Right lobe of liver (tissue), 6 donors: Measurements from ENCODE around the gene EPGN. TPM values are rescaled to one million over a fixed set of nuclear protein-coding genes. Genes with fewer than 3 reads are reported as not detected.

Experiments used
- ATAC-seq, 4 donors: fragments of 200-7000 bp; cut with Tn5 transposase; one replicate each; pipeline ENCODE4 v1.9.1; 2020; ENCODE audit warnings: mild to moderate bottlenecking in 4 of 4, moderate library complexity in 4 of 4
- DNase-seq, 3 donors: peaks; one replicate each; pipeline ENCODE4 v3.0.0-alpha.2; 2020
- H3K27ac ChIP-seq, 3 donors: fragments of 200-600 bp; one replicate each; pipeline ENCODE4 v1.8.0; 2022
- H3K27me3 ChIP-seq, 2 donors: fragments of 200-600 bp; one replicate each; pipeline ENCODE4 v1.8.0; 2022
- H3K36me3 ChIP-seq, 4 donors: fragments of 200-600 bp; sonication (generic) in 1 of 4; one replicate each; pipeline versions ENCODE4 v1.5.1 to v1.8.0; 2017 to 2022; ENCODE audit warnings: control low read depth in 1 of 4
- H3K4me1 ChIP-seq, 4 donors: fragments of 200-600 bp; sonication (generic) in 1 of 4; one replicate each; pipeline versions ENCODE4 v1.5.1 to v1.8.0; 2017 to 2022; ENCODE audit warnings: control low read depth in 1 of 4
- H3K4me3 ChIP-seq, 3 donors: fragments of 200-600 bp; one replicate each; pipeline ENCODE4 v1.8.0; 2022
- H3K9me3 ChIP-seq, 4 donors: fragments of 200-600 bp; sonication (generic) in 1 of 4; one replicate each; pipeline versions ENCODE4 v1.5.1 to v1.8.0; 2017 to 2022; ENCODE audit warnings: control low read depth in 1 of 4
- CTCF ChIP-seq, 4 donors: fragments of 200-600 bp in 3 of 4; fragments of 450-650 bp in 1 of 4; IDR thresholded peaks; one replicate each; pipeline versions ENCODE4 v1.5.1 to v1.8.0; 2016 to 2022; ENCODE audit warnings: antibody characterized with exemption in 4 of 4, mild to moderate bottlenecking in 2 of 4
- POLR2A ChIP-seq: fragments of 450-650 bp; IDR thresholded peaks from one replicate; pipeline ENCODE4 v1.6.1; 2017; ENCODE audit warnings: antibody characterized with exemption, mild to moderate bottlenecking
- WGBS: methylation state at CpG from one replicate; pipeline ENCODE4 v1.1.6; 2018; ENCODE audit warnings: low coverage, low lambda C conversion rate; ENCODE audit not compliant: insufficient coverage; ENCODE audit errors: missing lambda C conversion rate; 5-methylcytosine and 5-hydroxymethylcytosine counted together
- intact Hi-C, 2 donors: fragments of 100-400 bp; cut with DNase I; formaldehyde crosslinking; loops; one replicate each; pipeline versions ENCODE4 v1.11.2 to v1.14.1; 2022
- total RNA-seq, 6 experiments: library from RNA; depleted of rRNA in 2 of 6; stranded (reverse); fragments of >200 nt in 2 of 6; fragmentation: NEBNext Ultra II Directional in 3 of 6; extraction: Animal tissue kit (Norgen Biotek cat#: 25700) in 3 of 6; gene quantifications; one replicate each; pipeline versions ENCODE4 v1.1.0 to v1.2.4, GENCODE V29; 2016 to 2023
- donor health status: DM: no; HTN: yes; CAD: no.
- donor health status: DM: no; HTN: no; CAD: no.
- donor health status: DM: no; HTN: no; CAD: no.
- donor health status: DM: no; HTN: yes; CAD: no.
- donor health status: DM: no; HTN: yes; CAD: no.

EPGN gene
- total RNA-seq, 6 experiments from 2014 or later = not detected

- ATAC-seq (no peak), DNase-seq (no peak)
- 31% methylated on average over 3 of the region's 3 CpGs for WGBS
- H3K4me3 ChIP-seq = no peak overlapping the region
- no peaks in the 10 kb centered on the region for H3K4me1 ChIP-seq
- no peaks in the 10 kb centered on the region for H3K27me3 ChIP-seq
- no peak for TF ChIP-seq CTCF (IDR thresholded peaks at IDR 0.05)
- no peak for TF ChIP-seq POLR2A
- intact Hi-C loops = no loop called here
- no peaks in the 10 kb centered on the region for H3K36me3 ChIP-seq
- no peak overlapping the region for H3K27ac ChIP-seq
- no peaks in the 10 kb centered on the region for H3K9me3 ChIP-seq
Measured at GRCh38 chr4:74327762-74328161, 19.5 kb downstream of the EPGN start.

GRCh38 chr4:74328501-74328900 lies 20.2 kb downstream of the EPGN start:
- ATAC-seq (no peak), DNase-seq (no peak)
- intact Hi-C loops = no loop called here
- H3K27ac ChIP-seq = no peak overlapping the region
- TF ChIP-seq POLR2A (no peak), CTCF (IDR thresholded peaks at IDR 0.05) (no peak)
- H3K4me3 ChIP-seq = no peak overlapping the region
- H3K9me3 ChIP-seq = no peaks in the 10 kb centered on the region
- 60% methylated on average over 1 of the region's 1 CpG for WGBS
- H3K36me3 ChIP-seq = no peaks in the 10 kb centered on the region
- no peaks in the 10 kb centered on the region for H3K27me3 ChIP-seq
- H3K4me1 ChIP-seq = no peaks in the 10 kb centered on the region

- TF ChIP-seq CTCF (IDR thresholded peaks at IDR 0.05) = no peak
- no peak for TF ChIP-seq POLR2A
- H3K36me3 ChIP-seq = no peaks in the 10 kb centered on the region
- no peaks in the 10 kb centered on the region for H3K9me3 ChIP-seq
- intact Hi-C loops = no loop called here
- no peaks in the 10 kb centered on the region for H3K27me3 ChIP-seq
- no peak overlapping the region for H3K4me3 ChIP-seq
- DNase-seq = no peak
- no peak overlapping the region for H3K27ac ChIP-seq
- no peaks in the 10 kb centered on the region for H3K4me1 ChIP-seq
- ATAC-seq = no peak
Measured at GRCh38 chr4:74329307-74329706, 21.0 kb downstream of the EPGN start.

GRCh38 chr4:74330295-74330750 lies 22.1 kb downstream of the EPGN start:
- Histone ChIP-seq H3K4me1 (no peaks in the 10 kb centered on the region), H3K9me3 (no peaks in the 10 kb centered on the region), H3K27me3 (no peaks in the 10 kb centered on the region), H3K36me3 (no peaks in the 10 kb centered on the region), H3K4me3 (no peak overlapping the region), H3K27ac (no peak overlapping the region)
- no peak for ATAC-seq
- TF ChIP-seq POLR2A (no peak), CTCF (IDR thresholded peaks at IDR 0.05) (no peak)
- DNase-seq = no peak
- intact Hi-C loops = no loop called here
- WGBS = 34% methylated on average over 9 of the region's 9 CpGs

DNA sequence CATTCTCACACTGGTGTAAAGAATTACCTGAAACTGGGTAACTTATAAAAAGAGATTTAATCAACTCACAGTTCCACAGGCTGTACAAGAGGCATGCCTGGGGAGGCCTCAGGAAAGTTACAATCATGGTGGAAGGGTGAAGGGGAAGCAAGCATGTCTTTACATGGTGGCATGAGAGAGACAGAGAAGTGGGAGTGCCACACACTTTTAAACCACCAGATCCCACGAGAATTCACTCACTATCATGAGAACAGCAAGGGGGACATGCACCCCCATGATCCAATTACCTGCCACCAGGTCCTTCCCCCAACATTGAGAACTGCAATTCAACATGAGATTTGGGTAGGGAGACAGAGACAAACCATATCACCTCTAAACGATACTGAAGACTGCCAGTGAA lies 23.0 kb downstream of the EPGN start:
- Histone ChIP-seq H3K4me1 (no peaks in the 10 kb centered on the region), H3K27ac (no peak overlapping the region), H3K9me3 (no peaks in the 10 kb centered on the region), H3K27me3 (no peaks in the 10 kb centered on the region), H3K36me3 (no peaks in the 10 kb centered on the region), H3K4me3 (no peak overlapping the region)
- intact Hi-C loops = no loop called here
- WGBS = 33% methylated on average over 2 of the region's 2 CpGs
- no peak for TF ChIP-seq CTCF (IDR thresholded peaks at IDR 0.05)
- no peak for TF ChIP-seq POLR2A
- no peak for ATAC-seq
- no peak for DNase-seq
